Prostate gland (tissue), 2 donors: ENCODE results near the gene LCOR.

ENCODE experiments used
- CTCF ChIP-seq, 4 experiments: fragments of 200-600 bp in 2 of 4; fragments of 450-650 bp in 2 of 4; sonication (generic) in 2 of 4; IDR thresholded peaks; 1 replicate in 3 of 4; 2 replicates in 1 of 4; pipeline ENCODE4 v1.5.1; 2016 to 2019; ENCODE audit warnings: antibody characterized with exemption in 4 of 4, mild to moderate bottlenecking in 2 of 4, moderate library complexity in 2 of 4
- POLR2A ChIP-seq: fragments of 450-650 bp; IDR thresholded peaks from one replicate; pipeline ENCODE4 v1.6.1; 2016; ENCODE audit warnings: antibody characterized with exemption, mild to moderate bottlenecking
- POLR2AphosphoS5 ChIP-seq: sonication (generic); formaldehyde crosslinking; IDR thresholded peaks from one replicate; pipeline ENCODE4 v1.6.1; 2017; ENCODE audit warnings: antibody characterized with exemption

GRCh38 chr10:96828609-96829008, 3.5 kb upstream of the LCOR start:
- no peak for TF ChIP-seq CTCF (IDR thresholded peaks at IDR 0.05)
- TF ChIP-seq POLR2AphosphoS5, result no peak
- TF ChIP-seq POLR2A, result no peak
